CD4-positive, alpha-beta T cell treated with Interleukin-17A for 1 hour (primary cell): ENCODE measurements around the gene NLRP6.
A peak's percentile ranks its signal among the peaks of the same experiment; 100 is the strongest.

Experiments
- DNase-seq: peaks from one replicate; pipeline ENCODE4 v3.0.0-alpha.2; 2020

NLRP6 gene

GRCh38 chr11:256952-257737, 21.1 kb upstream of the NLRP6 start:
- no peak for DNase-seq

GRCh38 chr11:257766-258493, 20.3 kb upstream of the NLRP6 start:
- DNase-seq, result no peak

GRCh38 chr11:259413-259812, 18.8 kb upstream of the NLRP6 start:
- DNase-seq, result no peak

GRCh38 chr11:261624-262023, 16.6 kb upstream of the NLRP6 start:
- no peak for DNase-seq

GRCh38 chr11:266676-267439, 11.3 kb upstream of the NLRP6 start:
- DNase-seq, result peak; percentile 51

GRCh38 chr11:267491-267994, 10.7 kb upstream of the NLRP6 start:
- DNase-seq, result peak; percentile 64

GRCh38 chr11:268716-269145, 9.5 kb upstream of the NLRP6 start:
- peak; percentile 71 for DNase-seq

GRCh38 chr11:269146-269890, 8.9 kb upstream of the NLRP6 start:
- peak; percentile 81 for DNase-seq

GRCh38 chr11:270451-271318, 7.5 kb upstream of the NLRP6 start:
- no peak for DNase-seq

GRCh38 chr11:271319-271715, 6.9 kb upstream of the NLRP6 start:
- no peak for DNase-seq

- DNase-seq, result no peak
Observed at GRCh38 chr11:272195-272930, 5.8 kb upstream of the NLRP6 start.

- DNase-seq, result no peak
Observed at GRCh38 chr11:272931-273198, 5.3 kb upstream of the NLRP6 start.

- no peak for DNase-seq
Observed at GRCh38 chr11:276219-276618, 2.0 kb upstream of the NLRP6 start.

GRCh38 chr11:279040-279965, 1.1 kb downstream of the NLRP6 start:
- no peak for DNase-seq

GRCh38 chr11:279966-280705, 1.9 kb downstream of the NLRP6 start:
- peak; percentile 49 for DNase-seq

- peak; percentile 38 for DNase-seq
Observed at GRCh38 chr11:280706-281485, 2.7 kb downstream of the NLRP6 start.

- no peak for DNase-seq
Observed at GRCh38 chr11:281486-282161, 3.4 kb downstream of the NLRP6 start.

GRCh38 chr11:282171-282570, 4.0 kb downstream of the NLRP6 start:
- no peak for DNase-seq
